A673 (cell line): ENCODE measurements around the gene VPS52. TPM values are rescaled to one million over a fixed set of nuclear protein-coding genes. Genes with fewer than 3 reads are reported as not detected.
A peak's percentile ranks its signal among the peaks of the same experiment; 100 is the strongest.

Source experiments
- BruUV-seq: library from RNA; stranded (reverse); fragments of 400-500 nt; replicated peaks from 2 replicates; lab custom pipeline; 2021; lab: Mats Ljungman, UMichigan
- CTCF ChIA-PET: fragments of 300-600 bp; sonication (Branson Sonifier 250); formaldehyde crosslinking; loops from one replicate; lab custom pipeline; 2022; ENCODE audit warnings: antibody characterized with exemption; lab: Charles Lee
- POLR2A ChIA-PET: fragments of 300-600 bp; sonication (Branson Sonifier 250); formaldehyde crosslinking; loops from one replicate; lab custom pipeline; 2022; ENCODE audit warnings: antibody characterized with exemption; ENCODE audit not compliant: low non-redundant PET; lab: Charles Lee
- DNase-seq: peaks from one replicate; pipeline ENCODE4 v3.0.0-alpha.2; 2015; ENCODE audit warnings: low spot score
- H3K27ac ChIP-seq: fragments of 200-600 bp; sonication (generic); 2 replicates; pipeline ENCODE4 v1.5.1; 2016; ENCODE audit warnings: mixed run types, low read depth, mild to moderate bottlenecking, mixed read lengths, antibody characterized with exemption, low read length; ENCODE audit not compliant: poor library complexity, severe bottlenecking
- H3K27me3 ChIP-seq: fragments of 200-600 bp; sonication (generic); replicated peaks from 2 replicates; pipeline ENCODE4 v1.6.1; 2017; ENCODE audit warnings: mixed run types, low read depth, mild to moderate bottlenecking, mixed read lengths, antibody characterized with exemption, low read length; ENCODE audit not compliant: insufficient read depth, poor library complexity
- H3K36me3 ChIP-seq: fragments of 200-600 bp; sonication (generic); 2 replicates; pipeline ENCODE4 v1.6.1; 2016; ENCODE audit warnings: mixed run types, mild to moderate bottlenecking, mixed read lengths, antibody characterized with exemption, low read length; ENCODE audit not compliant: insufficient read depth, poor library complexity, severe bottlenecking
- H3K4me1 ChIP-seq: fragments of 200-600 bp; sonication (generic); 2 replicates; pipeline ENCODE4 v1.6.1; 2017; ENCODE audit warnings: mixed run types, mild to moderate bottlenecking, mixed read lengths, antibody characterized with exemption, low read length; ENCODE audit not compliant: insufficient read depth, poor library complexity, severe bottlenecking
- H3K4me3 ChIP-seq: fragments of 200-600 bp; sonication (generic); 2 replicates; pipeline ENCODE4 v1.5.1; 2016; ENCODE audit warnings: low read depth, mixed run types, mild to moderate bottlenecking, mixed read lengths, low read length; ENCODE audit not compliant: poor library complexity, severe bottlenecking
- H3K9me3 ChIP-seq: fragments of 200-600 bp; sonication (generic); 2 replicates; pipeline ENCODE4 v1.6.1; 2016; ENCODE audit warnings: mixed run types, low read depth, mild to moderate bottlenecking, mixed read lengths, antibody characterized with exemption, low read length; ENCODE audit not compliant: poor library complexity, severe bottlenecking
- CTCF ChIP-seq: fragments of 300-800, 200-600 bp; sonication (generic); conservative IDR thresholded peaks from 2 replicates; pipeline ENCODE4 v1.5.1; 2017; ENCODE audit warnings: low read depth, mild to moderate bottlenecking, antibody characterized with exemption, low read length, moderate library complexity, mixed read lengths
- EZH2 ChIP-seq: fragments of 200-600 bp; sonication (generic); IDR thresholded peaks from 2 replicates; pipeline ENCODE4 v1.6.1; 2017; ENCODE audit warnings: borderline replicate concordance, low read depth, mild to moderate bottlenecking, mixed read lengths, antibody characterized with exemption, low read length; ENCODE audit not compliant: poor library complexity, severe bottlenecking
- intact Hi-C: fragments of 100-400 bp; cut with micrococcal nuclease; formaldehyde crosslinking; loops from one replicate; pipeline ENCODE4 v1.10.0; 2022; ENCODE audit not compliant: unreplicated experiment
- total RNA-seq: library from RNA; stranded (reverse); gene quantifications from 2 replicates; pipeline ENCODE4 v1.2.3, GENCODE V29; 2021

Gene VPS52
- total RNA-seq, 1 experiment from 2014 or later, result 58.2 TPM

DNA sequence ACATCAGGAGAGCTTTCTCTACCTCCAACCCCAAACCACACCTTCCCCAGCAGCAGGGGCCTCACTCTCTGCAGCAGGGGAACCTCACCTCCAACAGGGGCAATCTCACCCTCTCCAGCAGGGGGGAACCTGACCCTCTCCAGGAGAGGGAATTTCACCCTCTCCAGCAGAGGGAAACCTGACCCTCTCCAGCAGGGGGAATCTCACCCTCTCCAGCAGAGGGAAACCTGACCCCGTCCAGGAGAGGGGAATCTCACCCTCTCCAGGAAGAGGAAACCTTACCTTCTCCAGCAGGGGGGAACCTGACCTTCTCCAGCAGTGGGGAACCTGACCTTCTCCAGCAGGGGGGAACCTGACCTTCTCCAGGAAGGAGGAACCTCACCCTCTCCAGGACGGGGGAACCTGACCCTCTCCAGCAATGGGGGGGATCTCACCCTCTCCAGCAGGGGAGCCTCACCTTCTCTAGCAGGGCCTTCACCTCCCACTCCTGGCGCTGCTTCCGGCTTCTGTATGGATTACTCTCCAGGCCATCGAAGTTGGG, 8.4 kb upstream of the VPS52 start:
- H3K27me3 ChIP-seq, result no peaks in the 10 kb centered on the region
- ChIA-PET CTCF (no interaction called here), POLR2A (no interaction called here)
- TF ChIP-seq EZH2 (no peak), CTCF (peak; percentile 54)
- intact Hi-C loops, result no loop called here
- BruUV-seq, result no TSS peak
- H3K4me3 ChIP-seq, result no peak overlapping the region
- H3K9me3 ChIP-seq, result no peaks in the 10 kb centered on the region
- H3K36me3 ChIP-seq, result peaks cover 49% of the 10 kb centered on the region
- no peak overlapping the region for H3K27ac ChIP-seq
- peaks cover 19% of the 10 kb centered on the region for H3K4me1 ChIP-seq
- DNase-seq, result peak; percentile 69

DNA sequence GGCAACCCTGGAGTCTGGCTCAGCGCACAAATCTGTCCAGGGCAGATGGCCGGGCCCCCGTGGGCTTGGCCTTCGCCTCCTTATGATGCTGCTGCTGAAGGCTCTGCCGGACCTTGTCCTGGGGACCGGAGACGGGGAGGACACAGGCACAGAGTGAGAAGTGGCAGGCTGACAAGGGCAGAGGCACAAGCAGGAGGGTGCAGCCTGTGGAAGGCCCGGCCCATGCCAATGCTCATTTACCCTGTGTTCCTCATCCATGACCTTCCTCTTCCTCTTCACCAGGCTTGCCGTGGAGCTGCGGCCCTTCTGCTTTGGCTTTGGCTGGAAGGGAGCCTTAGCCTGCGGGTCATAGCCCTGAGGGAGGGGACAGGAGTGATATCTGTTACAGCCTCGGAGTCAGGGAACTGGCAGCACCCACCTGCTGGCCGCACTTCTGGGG, 7.6 kb upstream of the VPS52 start:
- DNase-seq, result no peak
- H3K4me3 ChIP-seq, result no peak overlapping the region
- ChIA-PET POLR2A (no interaction called here), CTCF (no interaction called here)
- TF ChIP-seq CTCF, result no peak
- no peak for TF ChIP-seq EZH2
- no peaks in the 10 kb centered on the region for H3K27me3 ChIP-seq
- peaks cover 49% of the 10 kb centered on the region for H3K36me3 ChIP-seq
- H3K9me3 ChIP-seq, result no peaks in the 10 kb centered on the region
- peaks cover 27% of the 10 kb centered on the region for H3K4me1 ChIP-seq
- BruUV-seq, result no TSS peak
- intact Hi-C loops, result no loop called here
- H3K27ac ChIP-seq, result no peak overlapping the region

GRCh38 chr6:33278810-33279209, 7.1 kb upstream of the VPS52 start:
- TF ChIP-seq EZH2, result no peak
- no peak for TF ChIP-seq CTCF
- H3K4me1 ChIP-seq, result peaks cover 31% of the 10 kb centered on the region
- no peak for DNase-seq
- no peaks in the 10 kb centered on the region for H3K9me3 ChIP-seq
- ChIA-PET POLR2A (no interaction called here), CTCF (no interaction called here)
- no peaks in the 10 kb centered on the region for H3K27me3 ChIP-seq
- peaks cover 52% of the 10 kb centered on the region for H3K36me3 ChIP-seq
- H3K27ac ChIP-seq, result no peak overlapping the region
- intact Hi-C loops, result no loop called here
- H3K4me3 ChIP-seq, result no peak overlapping the region
- BruUV-seq, result no TSS peak
